Central memory CD8-positive, alpha-beta T cell (primary cell): ENCODE results near the gene EML6.

Experiments used
- ATAC-seq: fragments of 150-1000 bp; cut with Tn5 transposase; replicated peaks from 2 replicates; pipeline ENCODE4 v1.10.0; 2022; ENCODE audit warnings: mild to moderate bottlenecking, moderate FRiP score, moderate number of reproducible peaks; ENCODE audit not compliant: poor library complexity, severe bottlenecking; ENCODE audit errors: extremely low read depth
- DNase-seq, 2 donors: peaks; one replicate each; pipeline ENCODE4 v3.0.0; 2021; ENCODE audit warnings: low spot score in 2 of 2
- H3K27ac Mint-ChIP-seq: one replicate; pipeline ENCODE4 v1.8.0; 2022; ENCODE audit warnings: low read depth, mild to moderate bottlenecking, moderate library complexity, mixed read lengths
- H3K27me3 Mint-ChIP-seq: one replicate; pipeline ENCODE4 v1.8.0; 2022; ENCODE audit warnings: mixed read lengths
- H3K36me3 Mint-ChIP-seq: one replicate; pipeline ENCODE4 v1.8.0; 2022; ENCODE audit warnings: mild to moderate bottlenecking, moderate library complexity, mixed read lengths; ENCODE audit not compliant: insufficient read depth
- H3K4me1 Mint-ChIP-seq: one replicate; pipeline ENCODE4 v1.8.0; 2022; ENCODE audit warnings: mixed read lengths
- H3K4me3 Mint-ChIP-seq: one replicate; pipeline ENCODE4 v1.8.0; 2022; ENCODE audit warnings: mild to moderate bottlenecking, moderate library complexity, mixed read lengths
- H3K9me3 Mint-ChIP-seq: one replicate; pipeline ENCODE4 v1.8.0; 2022; ENCODE audit warnings: mixed read lengths

Gene EML6

GRCh38 chr2:54801352-54801751 lies 77.9 kb downstream of the EML6 start:
- peaks cover 13% of the 10 kb centered on the region for H3K4me1 Mint-ChIP-seq
- no peak for DNase-seq
- no peak overlapping the region for H3K4me3 Mint-ChIP-seq
- no peaks in the 10 kb centered on the region for H3K36me3 Mint-ChIP-seq
- H3K27ac Mint-ChIP-seq = no peak overlapping the region
- peaks cover 34% of the 10 kb centered on the region for H3K27me3 Mint-ChIP-seq
- ATAC-seq = no peak
- H3K9me3 Mint-ChIP-seq = no peaks in the 10 kb centered on the region

GRCh38 chr2:54803783-54804751 lies 80.6 kb downstream of the EML6 start:
- H3K9me3 Mint-ChIP-seq = no peaks in the 10 kb centered on the region
- H3K36me3 Mint-ChIP-seq = no peaks in the 10 kb centered on the region
- DNase-seq = no peak
- peaks cover 13% of the 10 kb centered on the region for H3K4me1 Mint-ChIP-seq
- H3K4me3 Mint-ChIP-seq = no peak overlapping the region
- ATAC-seq = no peak
- H3K27ac Mint-ChIP-seq = peak overlapping the region; percentile 64
- H3K27me3 Mint-ChIP-seq = peaks cover 47% of the 10 kb centered on the region

GRCh38 chr2:54805255-54805654 lies 81.8 kb downstream of the EML6 start:
- Mint-ChIP-seq H3K36me3 (no peaks in the 10 kb centered on the region), H3K27ac (peak overlapping the region; percentile 64), H3K4me3 (no peak overlapping the region), H3K9me3 (no peaks in the 10 kb centered on the region), H3K27me3 (peaks cover 49% of the 10 kb centered on the region), H3K4me1 (peaks cover 13% of the 10 kb centered on the region)
- ATAC-seq (no peak), DNase-seq (no peak)

- Mint-ChIP-seq H3K4me1 (peaks cover 13% of the 10 kb centered on the region), H3K4me3 (no peak overlapping the region), H3K9me3 (no peaks in the 10 kb centered on the region), H3K27ac (no peak overlapping the region), H3K27me3 (peaks cover 55% of the 10 kb centered on the region), H3K36me3 (no peaks in the 10 kb centered on the region)
- ATAC-seq (no peak), DNase-seq (no peak)
Observed at GRCh38 chr2:54806975-54807374, 83.5 kb downstream of the EML6 start.

GRCh38 chr2:54808661-54809060 lies 85.2 kb downstream of the EML6 start:
- Mint-ChIP-seq H3K9me3 (no peaks in the 10 kb centered on the region), H3K4me3 (no peak overlapping the region), H3K27ac (no peak overlapping the region), H3K27me3 (peaks cover 43% of the 10 kb centered on the region), H3K4me1 (peaks cover 8% of the 10 kb centered on the region), H3K36me3 (no peaks in the 10 kb centered on the region)
- ATAC-seq (no peak), DNase-seq (no peak)

GRCh38 chr2:54809819-54810218 lies 86.4 kb downstream of the EML6 start:
- Mint-ChIP-seq H3K9me3 (no peaks in the 10 kb centered on the region), H3K4me1 (peaks cover 2% of the 10 kb centered on the region), H3K36me3 (no peaks in the 10 kb centered on the region), H3K27me3 (peaks cover 54% of the 10 kb centered on the region), H3K27ac (no peak overlapping the region), H3K4me3 (no peak overlapping the region)
- no peak for DNase-seq
- ATAC-seq = no peak

- ATAC-seq (no peak), DNase-seq (no peak)
- H3K9me3 Mint-ChIP-seq = no peaks in the 10 kb centered on the region
- H3K36me3 Mint-ChIP-seq = no peaks in the 10 kb centered on the region
- H3K4me3 Mint-ChIP-seq = no peak overlapping the region
- peaks cover 54% of the 10 kb centered on the region for H3K27me3 Mint-ChIP-seq
- H3K27ac Mint-ChIP-seq = no peak overlapping the region
- no peaks in the 10 kb centered on the region for H3K4me1 Mint-ChIP-seq
Observed at GRCh38 chr2:54810246-54810645, 86.8 kb downstream of the EML6 start.

- no peaks in the 10 kb centered on the region for H3K36me3 Mint-ChIP-seq
Observed at GRCh38 chr2:54813584-54813983, 90.1 kb downstream of the EML6 start.

GRCh38 chr2:54814389-54815147 lies 91.1 kb downstream of the EML6 start:
- no peaks in the 10 kb centered on the region for H3K9me3 Mint-ChIP-seq
- DNase-seq (no peak), ATAC-seq (no peak)
- no peaks in the 10 kb centered on the region for H3K4me1 Mint-ChIP-seq
- H3K4me3 Mint-ChIP-seq = no peak overlapping the region
- H3K27me3 Mint-ChIP-seq = peaks cover 30% of the 10 kb centered on the region
- no peaks in the 10 kb centered on the region for H3K36me3 Mint-ChIP-seq
- H3K27ac Mint-ChIP-seq = no peak overlapping the region

More at GRCh38 chr2:54813584-54813983, 90.1 kb downstream of the EML6 start:
- no peak for ATAC-seq
- DNase-seq = no peak
- Mint-ChIP-seq H3K4me1 (no peaks in the 10 kb centered on the region), H3K27ac (no peak overlapping the region), H3K9me3 (no peaks in the 10 kb centered on the region), H3K27me3 (peaks cover 40% of the 10 kb centered on the region), H3K4me3 (no peak overlapping the region)

GRCh38 chr2:54815148-54815539 lies 91.7 kb downstream of the EML6 start:
- Mint-ChIP-seq H3K27ac (no peak overlapping the region), H3K9me3 (no peaks in the 10 kb centered on the region), H3K27me3 (peaks cover 25% of the 10 kb centered on the region), H3K36me3 (no peaks in the 10 kb centered on the region), H3K4me3 (no peak overlapping the region), H3K4me1 (no peaks in the 10 kb centered on the region)
- ATAC-seq (no peak), DNase-seq (no peak)

- H3K4me1 Mint-ChIP-seq = no peaks in the 10 kb centered on the region
- peaks cover 27% of the 10 kb centered on the region for H3K27me3 Mint-ChIP-seq
- H3K27ac Mint-ChIP-seq = no peak overlapping the region
- H3K4me3 Mint-ChIP-seq = no peak overlapping the region
- no peaks in the 10 kb centered on the region for H3K36me3 Mint-ChIP-seq
- H3K9me3 Mint-ChIP-seq = no peaks in the 10 kb centered on the region
- ATAC-seq (no peak), DNase-seq (no peak)
Observed at GRCh38 chr2:54818226-54818625, 94.8 kb downstream of the EML6 start.

- Mint-ChIP-seq H3K9me3 (no peaks in the 10 kb centered on the region), H3K4me1 (no peaks in the 10 kb centered on the region), H3K36me3 (no peaks in the 10 kb centered on the region), H3K27me3 (peaks cover 33% of the 10 kb centered on the region), H3K27ac (no peak overlapping the region), H3K4me3 (no peak overlapping the region)
- DNase-seq (no peak), ATAC-seq (no peak)
Observed at GRCh38 chr2:54820558-54820957, 97.1 kb downstream of the EML6 start.

GRCh38 chr2:54824567-54824966 lies 101.1 kb downstream of the EML6 start:
- DNase-seq = no peak
- no peak for ATAC-seq
- Mint-ChIP-seq H3K27me3 (peaks cover 41% of the 10 kb centered on the region), H3K4me1 (no peaks in the 10 kb centered on the region), H3K4me3 (no peak overlapping the region), H3K27ac (no peak overlapping the region), H3K9me3 (no peaks in the 10 kb centered on the region), H3K36me3 (no peaks in the 10 kb centered on the region)
